Jurkat, Clone E6-1 (cell line): ENCODE measurements around the gene PRKAG1.

Source experiments
- DNase-seq: peaks from one replicate; pipeline ENCODE4 v3.0.0-alpha.2; 2011; ENCODE audit warnings: low read depth, low spot score
- H3K4me3 ChIP-seq: 2 replicates; pipeline ENCODE4 v1.5.1; 2011; ENCODE audit warnings: mild to moderate bottlenecking, low read length, control low read depth, moderate library complexity

Gene PRKAG1

GRCh38 chr12:48956279-48957140, 62.1 kb downstream of the PRKAG1 start:
- peak overlapping the region; percentile 87 for H3K4me3 ChIP-seq
- peak; percentile 25 for DNase-seq

GRCh38 chr12:48954841-48955501, 63.6 kb downstream of the PRKAG1 start:
- H3K4me3 ChIP-seq, result no peak overlapping the region
- no peak for DNase-seq

- no peak overlapping the region for H3K4me3 ChIP-seq
- DNase-seq, result no peak
These were observed 64.5 kb downstream of the PRKAG1 start for GRCh38 chr12:48954061-48954460.

- DNase-seq, result no peak
- no peak overlapping the region for H3K4me3 ChIP-seq
These were observed 65.9 kb downstream of the PRKAG1 start for GRCh38 chr12:48952691-48953090.
